EH (cell line): ENCODE results near the gene NPC1.
"Not testable (repeated sequence)": the region's sequence is repeated elsewhere in the genome, so short reads cannot be mapped to it uniquely, and the experiment has no call there.

ENCODE experiments used
- DNase-seq: peaks from one replicate; pipeline ENCODE4 v3.0.0-alpha.2; 2015; ENCODE audit warnings: low read depth

The NPC1 gene

DNA sequence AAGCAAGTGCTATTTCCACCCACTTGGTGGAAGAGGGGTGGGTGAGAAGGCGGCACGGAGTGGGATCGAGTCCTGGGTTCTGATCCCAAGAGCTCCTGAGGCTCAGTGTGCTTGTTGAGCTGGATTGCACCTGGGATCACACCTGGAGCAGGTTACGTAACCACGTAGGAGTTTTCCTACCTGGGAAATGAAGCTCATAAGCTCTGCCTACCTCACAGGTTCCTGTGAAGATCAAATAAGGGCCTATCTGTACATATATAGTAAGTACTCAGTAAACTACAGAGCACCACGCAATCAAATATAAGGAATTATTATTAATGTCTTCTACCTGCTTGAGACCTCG lies 11.0 kb downstream of the NPC1 start:
- DNase-seq = no peak

DNA sequence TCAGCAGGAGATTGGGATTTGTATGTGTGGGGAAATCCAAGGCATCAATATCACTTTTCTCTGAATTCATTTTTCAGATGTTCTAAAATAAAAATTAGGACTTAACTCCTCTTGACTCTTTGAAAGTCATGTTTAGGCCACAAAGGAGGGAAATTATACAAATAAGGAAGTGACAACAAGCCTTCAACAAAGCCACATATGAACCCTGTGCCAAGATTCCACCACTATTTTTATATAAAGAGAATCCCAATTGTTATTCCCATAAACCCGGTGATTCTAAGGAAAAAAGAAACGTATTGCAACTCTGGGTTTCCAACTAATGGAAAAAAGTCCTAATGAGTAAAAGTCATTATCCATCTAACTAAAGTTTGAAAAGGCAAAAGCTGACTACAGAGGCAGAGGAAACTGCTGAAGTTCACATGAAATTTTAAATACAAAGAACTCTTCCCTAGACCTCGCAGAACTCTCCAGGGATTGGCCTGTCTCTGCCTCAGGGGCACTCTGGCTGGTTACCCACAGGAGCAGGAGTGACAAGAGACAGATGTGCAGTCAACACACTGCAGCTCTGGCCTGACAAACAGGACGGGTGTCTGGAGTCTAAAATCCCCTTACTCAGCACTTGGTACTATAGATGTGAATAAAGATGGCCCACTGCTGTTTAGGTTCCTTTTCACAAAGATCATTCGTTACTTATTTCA lies 11.5 kb downstream of the NPC1 start:
- no peak for DNase-seq

DNA sequence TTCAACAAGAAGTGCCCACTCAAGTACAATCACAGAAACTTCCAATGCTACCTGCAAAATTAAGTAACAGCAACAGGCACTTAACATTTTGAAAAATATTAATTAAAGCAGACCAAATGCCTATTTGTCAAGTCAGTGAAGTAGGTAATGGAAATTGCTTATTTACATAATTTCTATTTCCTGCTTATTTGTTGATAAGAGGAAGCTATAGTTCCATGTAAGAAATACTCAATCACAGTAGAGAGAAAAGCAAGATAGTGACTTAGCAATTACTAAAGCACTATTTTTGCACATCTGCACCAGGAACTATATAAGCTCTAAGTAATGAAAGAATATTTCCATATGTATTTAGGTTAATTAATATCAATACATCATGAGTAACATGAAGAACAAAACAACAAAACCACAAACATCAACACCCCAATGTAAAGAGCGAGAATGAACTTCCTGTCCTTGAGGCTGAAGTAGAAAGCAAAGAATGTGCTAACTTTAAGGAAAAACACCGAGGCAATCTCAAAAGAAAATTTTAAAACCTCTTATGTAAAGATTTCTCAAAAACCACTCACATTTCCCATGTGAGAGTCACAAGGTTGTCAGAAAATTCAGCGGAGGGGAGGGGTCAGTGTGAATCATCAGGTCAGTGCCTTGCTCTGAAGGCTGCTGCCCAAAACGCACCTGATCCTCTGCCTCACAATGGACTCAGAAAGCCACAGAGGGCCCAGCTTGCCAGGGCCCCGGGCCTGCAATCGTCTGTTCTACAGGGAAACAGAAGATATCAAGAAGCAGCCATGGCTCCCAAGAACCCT lies 12.5 kb downstream of the NPC1 start:
- peak; percentile 74 for DNase-seq

- no peak for DNase-seq
These were observed 13.3 kb downstream of the NPC1 start for GRCh38 chr18:23573020-23573419.

- DNase-seq = no peak
These were observed 13.7 kb downstream of the NPC1 start for GRCh38 chr18:23572570-23572969.

GRCh38 chr18:23572012-23572411 lies 14.3 kb downstream of the NPC1 start:
- no peak for DNase-seq

DNA sequence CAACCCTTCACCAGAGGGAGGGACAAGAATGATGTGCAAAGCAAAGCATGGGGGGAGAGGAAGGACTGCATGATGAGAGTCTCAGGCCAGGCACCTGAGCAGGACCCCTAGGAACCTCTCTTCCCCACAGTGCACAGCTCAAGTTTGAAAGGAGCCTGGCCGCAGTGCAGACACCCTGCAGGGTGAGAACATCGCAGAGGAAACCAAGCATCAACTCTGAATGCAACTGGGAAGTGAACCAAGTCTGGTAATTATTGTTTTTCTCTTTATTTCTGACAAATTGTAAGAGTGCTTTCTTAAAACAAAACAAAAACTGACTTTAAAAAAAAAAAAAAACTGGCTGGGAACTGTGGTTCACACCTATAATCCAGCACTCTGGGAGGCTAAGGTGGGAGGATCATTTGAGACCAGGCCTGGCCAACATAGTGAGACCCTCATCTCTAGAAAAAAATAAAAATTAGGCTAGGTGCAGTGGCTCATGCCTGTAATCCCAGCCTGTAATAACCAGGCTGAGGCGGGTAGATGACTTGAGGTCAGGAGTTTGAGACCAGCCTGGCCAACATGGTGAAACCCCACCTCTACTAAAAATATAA lies 15.3 kb downstream of the NPC1 start:
- no peak for DNase-seq

DNA sequence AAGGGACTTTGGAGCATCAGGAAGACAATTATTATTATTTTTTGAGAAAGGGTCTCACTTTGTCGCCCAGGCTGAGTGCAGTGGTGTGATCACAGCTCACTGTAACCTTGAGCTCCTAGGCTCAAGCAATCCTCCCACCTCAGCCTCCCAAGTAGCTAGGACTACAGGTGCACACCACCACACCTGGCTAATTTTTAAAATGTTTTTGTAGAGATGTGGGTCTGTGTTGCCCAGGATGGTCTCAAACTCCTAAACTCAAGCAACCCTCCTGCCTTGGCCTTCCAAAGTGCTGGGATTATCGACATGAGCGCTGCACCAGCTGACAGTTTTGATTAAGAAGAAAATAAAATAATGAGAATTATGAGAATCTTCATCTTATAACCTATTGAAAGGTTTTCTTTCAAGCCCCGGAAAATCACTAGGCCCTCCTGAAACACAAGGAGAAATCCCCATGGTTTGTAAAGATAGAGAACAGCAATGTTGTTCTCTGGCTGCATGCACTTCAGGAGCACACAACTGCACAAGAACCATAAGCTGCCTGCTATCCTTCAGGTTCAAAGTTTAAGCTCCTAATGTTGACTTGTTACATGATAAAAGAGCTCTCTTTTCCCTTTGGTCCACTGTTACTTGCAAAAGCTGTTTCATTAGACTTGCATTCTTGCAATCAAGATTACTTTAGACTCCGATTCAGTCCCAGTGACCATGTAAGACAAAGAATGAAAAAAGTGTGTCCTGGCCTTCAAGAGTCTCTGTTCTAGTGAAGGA lies 16.8 kb downstream of the NPC1 start:
- no peak for DNase-seq

DNA sequence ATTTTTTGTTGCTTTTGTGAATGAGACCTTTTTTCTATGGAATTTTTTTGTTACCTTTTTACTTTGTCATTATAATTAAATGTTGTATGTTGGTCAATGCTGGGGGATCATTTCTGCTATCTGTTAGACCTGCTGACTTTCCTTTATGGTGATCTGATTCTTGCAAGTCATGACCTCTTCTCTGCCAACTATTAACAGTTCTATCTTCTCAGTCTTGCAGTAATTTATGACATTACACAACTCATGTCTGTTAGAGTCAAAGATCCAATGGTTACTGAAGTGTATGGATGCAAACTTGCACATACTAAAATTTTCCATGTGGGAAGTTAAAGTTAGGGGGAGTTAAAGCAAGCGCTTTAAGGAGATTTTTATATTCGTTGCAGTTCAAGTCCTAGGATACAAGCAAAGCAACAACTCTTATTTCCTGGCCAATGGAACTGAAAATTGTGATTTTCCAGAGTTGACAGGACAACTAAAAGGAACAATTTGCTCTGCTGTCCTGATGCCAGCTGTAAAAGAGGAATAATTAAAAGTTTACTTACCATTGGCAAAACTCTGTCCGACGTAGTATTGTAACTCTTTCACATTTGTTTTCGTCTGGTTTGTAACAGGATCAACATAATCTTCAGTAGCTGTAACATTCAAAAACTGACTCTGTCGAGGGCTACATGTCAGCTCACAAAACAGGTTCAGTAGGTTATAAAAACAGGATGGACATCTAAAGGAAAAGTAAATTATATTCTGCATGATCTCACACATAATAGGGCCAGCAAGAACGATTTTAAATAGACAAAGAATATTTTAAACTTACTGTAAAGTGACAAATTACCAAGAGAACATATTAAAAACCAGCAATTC lies 17.8 kb downstream of the NPC1 start:
- DNase-seq = no peak

GRCh38 chr18:23567671-23568070 lies 18.6 kb downstream of the NPC1 start:
- no peak for DNase-seq

DNA sequence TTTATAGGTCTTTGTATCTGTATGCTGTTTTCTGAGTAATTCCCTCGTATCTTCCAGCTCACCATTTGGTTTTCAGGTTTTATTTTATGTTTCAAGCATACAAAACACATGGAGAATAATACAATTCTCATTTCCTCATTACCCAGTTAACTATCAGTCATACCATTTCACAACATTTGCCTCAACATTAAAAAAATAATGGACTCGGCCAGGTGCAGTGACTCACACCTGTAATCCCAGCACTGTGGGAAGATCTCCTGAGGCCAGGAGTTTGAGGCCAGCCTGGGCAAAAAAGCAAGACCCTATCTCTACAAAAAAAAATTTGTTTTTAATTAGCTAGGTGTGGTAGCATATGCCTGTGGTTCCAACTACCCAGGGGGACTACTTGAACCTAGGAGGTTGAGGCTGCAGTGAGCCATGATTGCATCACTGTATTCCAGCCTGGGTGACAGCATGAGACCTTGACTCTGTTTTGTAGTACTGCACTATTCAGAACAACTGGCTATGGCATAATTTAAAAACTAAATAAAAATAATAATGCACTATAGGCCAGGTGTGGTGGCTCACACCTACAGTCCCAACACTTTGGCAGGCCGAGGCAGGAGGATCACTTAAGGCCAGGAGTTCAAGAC lies 20.3 kb downstream of the NPC1 start:
- no peak for DNase-seq

- peak; percentile 75 for DNase-seq
These were observed 22.8 kb downstream of the NPC1 start for GRCh38 chr18:23563377-23564043.

- no peak for DNase-seq
These were observed 26.1 kb downstream of the NPC1 start for GRCh38 chr18:23560186-23560585.

DNA sequence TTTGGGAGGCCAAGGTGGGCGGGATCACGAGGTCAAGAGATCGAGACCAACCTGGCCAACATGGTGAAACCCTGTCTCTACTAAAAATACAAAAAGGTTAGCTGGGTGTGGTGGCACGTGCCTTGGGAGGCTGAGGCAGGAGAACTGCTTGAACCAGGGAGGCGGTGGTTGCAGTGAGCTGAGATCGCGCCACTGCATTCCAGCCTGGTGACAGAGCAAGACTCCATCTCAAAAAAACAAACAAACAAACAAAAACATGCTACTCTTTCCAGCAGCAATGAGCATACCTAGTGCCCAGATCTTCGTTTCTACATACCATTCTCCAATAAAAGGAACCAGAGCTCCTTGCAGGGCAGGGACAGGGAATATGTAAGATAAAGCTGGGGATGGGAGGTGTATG lies 28.8 kb downstream of the NPC1 start:
- DNase-seq = not testable (repeated sequence)

DNA sequence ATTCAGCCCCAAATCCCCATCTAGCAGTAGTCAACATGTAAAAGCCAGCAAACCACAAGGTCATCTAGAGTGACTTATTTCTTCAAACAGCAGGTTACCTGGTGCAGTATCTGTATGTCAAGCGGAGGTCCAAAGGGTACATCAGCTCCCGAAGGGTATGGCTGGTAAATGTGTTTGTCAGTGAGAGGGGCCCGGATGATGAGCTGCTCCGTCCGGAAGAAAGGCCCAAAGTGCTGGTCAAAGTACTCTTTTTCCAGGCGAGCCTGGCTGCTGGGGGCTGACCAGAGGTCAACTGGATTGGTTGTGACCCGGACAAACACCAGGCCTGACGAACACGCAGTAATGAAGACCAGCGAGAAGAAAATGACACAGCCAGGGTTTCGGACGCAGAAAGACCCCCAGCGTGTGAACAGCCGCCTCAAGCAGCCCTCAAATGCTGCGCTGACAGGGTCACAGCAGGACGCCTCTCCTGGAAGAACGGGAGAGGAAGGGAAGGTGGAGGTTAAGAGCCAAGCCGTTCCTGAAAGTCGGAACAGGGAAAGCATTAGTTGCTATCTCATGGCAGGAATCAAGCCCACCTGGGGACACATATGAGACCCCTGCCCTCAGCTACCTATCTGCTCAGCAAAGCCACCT lies 30.0 kb downstream of the NPC1 start:
- DNase-seq = no peak

GRCh38 chr18:23553887-23554286 lies 32.4 kb downstream of the NPC1 start:
- no peak for DNase-seq

DNA sequence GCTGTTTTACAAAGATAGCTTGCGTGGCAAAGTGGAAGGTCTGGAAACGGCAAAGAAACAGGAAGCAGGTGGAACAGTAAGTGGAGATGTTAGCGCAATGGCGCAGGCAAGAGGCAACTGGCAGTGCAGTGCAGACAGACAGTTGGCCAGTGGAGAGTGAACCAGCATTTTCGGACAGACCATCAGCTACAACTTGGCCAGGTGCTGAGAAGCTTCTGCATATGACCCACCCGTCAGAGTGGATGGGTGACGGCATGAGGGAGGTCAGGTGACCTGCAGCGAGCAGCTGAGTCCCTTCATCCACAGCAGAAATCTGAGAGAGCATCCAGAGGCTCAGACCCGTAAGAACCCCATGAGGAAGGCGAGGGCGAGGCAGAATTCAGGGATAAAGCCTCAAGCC lies 33.8 kb downstream of the NPC1 start:
- DNase-seq = no peak

GRCh38 chr18:23551978-23552377 lies 34.3 kb downstream of the NPC1 start:
- DNase-seq = no peak

- DNase-seq = no peak
These were observed 35.4 kb downstream of the NPC1 start for GRCh38 chr18:23550898-23551297.

DNA sequence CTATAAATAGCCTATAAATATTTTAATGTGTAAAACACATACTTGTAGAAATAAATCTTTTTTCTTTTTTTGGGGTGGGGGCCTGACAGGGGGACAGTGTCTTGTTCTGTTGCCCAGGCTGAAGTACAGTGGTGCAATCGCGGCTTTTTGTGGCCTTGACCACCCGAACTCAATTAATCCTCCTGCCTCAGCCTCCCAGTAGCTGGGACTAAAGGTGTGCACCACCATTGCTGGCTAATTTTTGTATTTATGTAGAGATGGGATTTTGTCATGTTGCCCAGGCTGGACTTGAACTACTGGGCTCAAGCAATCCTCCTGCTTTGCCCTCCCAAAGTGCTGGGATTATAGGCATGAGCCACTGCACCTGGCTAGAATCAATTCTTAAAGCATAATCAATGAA lies 37.6 kb downstream of the NPC1 start:
- no peak for DNase-seq
